CD4-positive, alpha-beta T cell treated with Interleukin-17A for 1 hour (primary cell): ENCODE results near the gene PLPP6.

Experiments used
- DNase-seq: peaks from one replicate; pipeline ENCODE4 v3.0.0-alpha.2; 2020

The PLPP6 gene

DNA sequence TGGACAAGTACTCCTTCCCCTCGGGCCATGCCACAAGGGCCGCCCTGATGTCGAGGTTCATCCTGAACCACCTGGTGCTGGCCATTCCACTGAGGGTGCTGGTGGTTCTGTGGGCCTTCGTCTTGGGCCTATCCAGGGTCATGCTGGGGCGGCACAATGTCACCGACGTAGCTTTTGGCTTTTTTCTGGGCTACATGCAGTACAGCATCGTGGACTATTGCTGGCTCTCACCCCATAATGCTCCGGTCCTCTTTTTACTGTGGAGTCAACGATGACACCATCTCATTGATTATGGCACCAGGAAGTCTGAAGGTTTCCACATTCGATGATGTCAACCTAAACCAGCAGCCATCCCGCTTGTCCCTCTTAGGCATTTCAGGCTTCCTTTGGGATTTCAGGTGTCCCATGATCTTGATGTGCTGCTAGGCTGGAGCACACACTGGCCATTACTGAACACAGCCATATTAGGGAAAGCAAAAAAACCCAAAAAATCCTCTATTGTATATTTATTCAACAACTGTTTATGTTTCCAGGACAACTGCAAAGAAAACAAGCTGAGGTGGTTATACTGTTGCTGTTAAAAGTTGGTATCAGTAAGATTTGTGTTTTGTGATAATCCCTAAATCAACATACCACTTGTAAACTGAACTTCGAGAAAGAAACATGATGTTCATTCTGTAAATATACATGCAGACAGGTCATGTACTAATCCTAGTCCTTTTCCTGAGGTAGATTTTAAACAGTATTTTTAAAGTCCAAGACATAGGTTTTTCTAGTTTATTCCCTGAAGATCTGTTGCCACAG is 1.1 kb downstream of the PLPP6 start:
- peak; percentile 42 for DNase-seq

DNA sequence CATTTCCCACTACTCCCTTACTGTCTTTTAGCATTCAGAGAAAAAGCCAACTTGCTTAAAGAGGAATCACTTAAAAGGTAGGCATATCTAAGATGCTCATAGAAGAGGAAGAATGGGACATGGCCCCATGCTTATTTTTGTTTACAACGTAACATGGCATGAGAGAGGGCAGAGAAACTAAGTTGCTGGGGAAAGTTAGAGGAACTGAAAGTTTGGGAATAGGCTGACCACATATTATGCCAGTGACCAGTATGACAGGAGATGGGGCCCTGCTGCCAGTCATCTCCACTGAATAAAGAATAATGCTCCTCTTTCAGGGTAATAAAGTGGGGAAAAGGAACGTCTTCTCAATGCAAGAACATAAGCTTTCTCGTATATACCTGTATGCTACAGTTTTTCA is 1.9 kb downstream of the PLPP6 start:
- no peak for DNase-seq

DNA sequence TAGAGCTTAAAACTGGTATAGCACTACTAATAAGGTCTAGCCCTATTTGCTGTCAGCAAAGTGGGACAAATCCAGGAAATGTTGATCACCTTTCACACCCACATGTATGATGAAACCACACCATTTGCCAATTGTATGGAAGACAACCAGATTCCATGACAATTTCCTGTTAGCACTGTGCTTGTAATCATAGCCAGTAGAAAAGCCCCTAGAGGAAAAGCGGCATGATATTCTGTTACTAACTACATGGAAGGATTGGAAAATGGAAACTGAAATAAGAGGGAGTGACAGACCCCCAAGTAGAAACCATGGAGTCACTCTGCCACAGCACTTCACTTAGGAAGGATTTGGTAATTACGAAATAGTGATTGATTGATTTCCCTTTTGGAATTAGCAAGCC is 3.3 kb downstream of the PLPP6 start:
- DNase-seq: no peak

DNA sequence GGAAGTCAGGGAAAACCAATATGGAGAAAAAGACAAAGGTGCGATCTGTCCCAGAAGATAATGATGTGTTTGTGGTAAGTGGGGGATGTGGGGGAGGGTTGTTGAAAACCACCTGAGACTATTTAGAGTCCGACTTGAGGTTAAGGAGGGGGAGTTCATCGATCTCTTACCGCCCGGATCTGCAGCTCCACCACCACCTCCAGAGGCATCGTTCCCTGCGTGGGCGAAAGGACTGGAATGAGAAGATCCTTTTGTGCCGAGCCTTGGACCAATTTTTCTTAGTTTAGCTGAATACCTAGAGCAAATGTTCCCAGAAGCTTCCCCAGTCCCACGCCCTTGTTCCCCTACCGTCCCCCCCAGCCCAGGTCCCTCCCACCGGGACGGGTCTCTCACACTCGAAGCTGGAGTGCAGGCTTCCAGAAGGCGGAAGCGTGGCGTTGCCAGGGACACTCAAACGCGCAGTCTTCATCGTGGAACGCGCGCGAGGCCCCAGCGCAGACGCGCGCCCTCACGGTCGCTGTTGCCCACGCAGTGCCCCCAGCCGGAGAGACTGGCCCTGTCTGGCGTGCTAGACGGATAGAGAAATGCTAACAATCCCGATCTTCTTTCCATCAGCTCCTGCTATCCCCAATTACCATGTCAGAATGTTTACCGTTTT is 4.1 kb downstream of the PLPP6 start, which contains the start of gene SPATA6L:
TSS of gene SPATA6L (minus strand) at position 439 of the 658 bp plus-strand sequence. CDS start at position 209, 230 bp downstream.
- DNase-seq: peak; percentile 46

DNA sequence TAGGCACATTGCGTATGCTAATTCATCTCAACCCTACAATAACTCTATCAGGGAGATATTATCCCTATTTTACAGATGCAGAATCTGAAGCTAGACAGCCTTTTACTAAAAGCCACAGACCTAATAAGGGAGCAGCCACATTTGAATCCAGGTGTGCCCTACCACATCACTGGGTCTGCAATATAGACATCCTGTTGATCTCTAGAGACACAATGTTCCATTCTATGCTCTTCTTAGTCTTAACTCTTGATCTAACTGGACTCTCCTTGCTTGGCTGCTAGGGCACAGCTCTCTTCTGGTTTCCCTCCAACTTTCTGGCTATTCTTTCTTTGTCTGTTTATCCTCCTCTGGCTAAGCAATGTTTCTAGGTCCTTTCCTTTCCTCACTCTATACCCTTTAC is 5.6 kb downstream of the PLPP6 start:
- DNase-seq: peak; percentile 36

DNA sequence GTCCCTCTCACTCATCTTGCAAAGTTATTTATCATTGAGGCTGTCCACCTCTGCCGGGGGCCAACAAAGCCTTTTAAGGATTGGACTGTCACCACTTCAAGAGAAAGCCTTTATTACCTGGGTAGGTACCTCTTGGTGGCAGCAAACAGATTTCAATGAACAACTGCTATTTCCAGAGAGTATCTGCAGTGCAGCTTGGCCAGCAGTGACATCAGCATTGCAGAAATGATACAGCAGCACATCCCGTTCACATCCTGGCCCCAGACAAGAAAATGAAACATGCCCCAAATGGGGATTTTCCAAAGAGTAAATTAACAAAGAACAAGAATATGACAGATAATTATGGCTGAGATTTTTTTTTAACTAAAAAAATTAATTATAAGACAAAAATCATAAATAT is 6.5 kb downstream of the PLPP6 start:
- DNase-seq: no peak

DNA sequence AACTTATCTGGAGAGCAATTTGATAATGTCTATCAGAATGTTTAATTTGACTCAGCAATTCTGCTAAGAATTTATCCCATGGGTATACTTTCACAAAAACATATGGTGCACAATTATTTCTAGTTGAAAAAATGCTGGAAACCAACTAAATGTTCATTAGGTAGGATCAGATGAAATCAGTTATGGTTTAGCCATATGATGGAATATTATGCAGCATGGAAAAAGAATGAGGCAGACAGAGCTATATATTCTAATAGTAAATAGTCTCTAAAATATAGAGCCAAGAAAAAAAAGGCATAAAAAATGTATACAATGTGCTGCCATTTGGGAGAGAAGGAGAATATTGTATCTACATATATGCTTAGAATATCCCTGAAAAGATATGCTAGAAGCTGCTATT is 7.8 kb downstream of the PLPP6 start:
- DNase-seq: no peak

DNA sequence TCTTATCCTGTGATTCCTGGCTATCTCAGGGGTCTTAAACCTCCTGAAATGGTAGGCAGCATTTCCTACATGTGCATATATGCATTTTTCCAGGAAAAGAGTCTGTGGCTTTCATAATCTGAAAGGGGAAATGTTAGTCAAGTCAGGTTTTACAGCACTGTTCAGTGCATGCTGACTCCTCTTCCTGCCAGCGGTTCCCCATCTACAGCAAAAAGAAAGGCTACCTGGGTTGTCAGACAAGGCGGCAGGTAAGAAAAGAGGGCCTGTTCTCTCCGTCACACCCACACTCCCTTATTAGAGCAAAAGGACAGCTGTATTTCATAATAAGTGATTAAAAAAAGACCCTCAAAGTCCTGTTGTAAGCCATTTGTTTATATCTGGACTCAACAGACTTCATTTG is 8.5 kb downstream of the PLPP6 start:
- no peak for DNase-seq

DNA sequence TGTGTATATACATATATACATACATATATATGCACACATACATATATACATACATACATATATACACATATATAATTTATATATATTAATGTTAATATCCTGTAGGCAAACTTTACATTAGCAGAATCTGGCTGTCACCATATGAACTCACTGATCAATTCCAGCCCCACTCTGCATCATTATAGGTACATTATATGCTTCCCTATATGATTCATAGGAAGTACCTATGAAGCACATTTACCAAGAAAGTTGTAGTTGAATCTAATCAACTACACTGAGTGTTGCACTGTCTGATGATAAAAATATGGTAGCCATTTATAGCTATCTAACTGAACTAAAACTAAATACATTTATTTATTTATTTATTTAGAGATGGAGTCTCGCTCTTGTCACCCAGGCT is 9.6 kb downstream of the PLPP6 start:
- no peak for DNase-seq

DNA sequence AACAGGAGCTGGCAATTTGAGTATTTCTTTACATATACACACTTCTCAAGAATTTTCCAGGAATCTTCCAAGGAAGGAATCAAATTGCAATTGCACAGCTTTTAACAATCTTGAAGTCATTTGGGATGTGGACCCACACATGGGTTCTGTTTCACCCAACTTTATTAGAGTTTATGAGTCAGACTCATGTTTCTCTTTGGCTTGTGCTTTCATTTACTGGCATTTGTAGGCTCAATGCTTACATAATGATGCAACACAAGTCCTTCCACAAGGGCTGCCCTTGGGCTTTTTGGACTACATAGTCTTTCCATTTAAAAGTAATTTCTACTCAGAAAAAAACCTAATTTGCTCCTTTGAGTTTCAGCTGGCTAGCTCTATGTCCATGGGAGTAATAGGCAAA is 12.7 kb downstream of the PLPP6 start:
- no peak for DNase-seq

DNA sequence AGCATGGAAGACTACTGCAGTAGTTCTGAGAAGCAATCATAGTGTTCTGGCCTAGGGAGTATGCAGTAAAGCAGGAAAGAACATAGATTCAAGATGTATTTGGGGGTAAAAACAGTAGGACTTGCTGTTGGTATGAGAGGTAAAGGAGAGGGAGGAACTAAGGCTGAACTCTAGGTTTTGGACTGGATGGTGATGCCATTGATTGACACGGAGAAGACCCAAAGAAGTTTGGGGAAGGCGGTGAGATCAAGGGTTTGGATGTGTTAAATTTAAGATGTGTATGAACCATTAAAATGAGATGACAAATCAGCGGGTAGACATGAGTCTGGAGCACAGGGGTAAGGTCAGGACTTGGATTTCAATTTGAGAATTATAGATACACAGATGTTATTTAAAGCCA is 15.3 kb downstream of the PLPP6 start:
- DNase-seq: no peak

DNA sequence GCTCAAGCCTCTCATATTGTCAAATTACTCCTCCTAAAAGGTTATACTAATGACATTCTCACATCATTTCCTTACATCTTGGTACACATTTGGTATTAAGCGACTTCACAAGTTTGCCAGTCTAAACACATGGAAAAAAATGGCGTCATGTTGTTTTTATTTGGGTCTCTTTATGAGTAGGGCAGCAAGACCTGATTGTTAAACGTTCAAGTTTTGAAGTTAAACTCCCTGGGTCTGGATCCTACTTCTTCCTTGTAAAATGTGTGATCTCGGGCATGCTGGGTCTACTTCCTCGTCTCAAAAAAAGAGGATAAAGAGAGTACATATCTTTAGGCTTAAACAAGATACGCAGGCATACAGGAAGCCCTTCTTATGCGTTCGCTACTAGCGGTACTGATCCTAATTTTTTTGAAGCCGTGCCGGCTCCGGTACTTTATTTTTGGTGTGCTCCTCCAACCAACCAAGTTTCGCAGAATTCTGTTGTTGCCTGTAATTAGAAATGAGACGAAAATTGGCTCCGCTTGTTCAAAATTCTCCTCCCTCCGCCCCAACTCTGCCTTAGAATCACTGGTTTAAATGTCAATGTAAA is 16.7 kb downstream of the PLPP6 start:
- no peak for DNase-seq

DNA sequence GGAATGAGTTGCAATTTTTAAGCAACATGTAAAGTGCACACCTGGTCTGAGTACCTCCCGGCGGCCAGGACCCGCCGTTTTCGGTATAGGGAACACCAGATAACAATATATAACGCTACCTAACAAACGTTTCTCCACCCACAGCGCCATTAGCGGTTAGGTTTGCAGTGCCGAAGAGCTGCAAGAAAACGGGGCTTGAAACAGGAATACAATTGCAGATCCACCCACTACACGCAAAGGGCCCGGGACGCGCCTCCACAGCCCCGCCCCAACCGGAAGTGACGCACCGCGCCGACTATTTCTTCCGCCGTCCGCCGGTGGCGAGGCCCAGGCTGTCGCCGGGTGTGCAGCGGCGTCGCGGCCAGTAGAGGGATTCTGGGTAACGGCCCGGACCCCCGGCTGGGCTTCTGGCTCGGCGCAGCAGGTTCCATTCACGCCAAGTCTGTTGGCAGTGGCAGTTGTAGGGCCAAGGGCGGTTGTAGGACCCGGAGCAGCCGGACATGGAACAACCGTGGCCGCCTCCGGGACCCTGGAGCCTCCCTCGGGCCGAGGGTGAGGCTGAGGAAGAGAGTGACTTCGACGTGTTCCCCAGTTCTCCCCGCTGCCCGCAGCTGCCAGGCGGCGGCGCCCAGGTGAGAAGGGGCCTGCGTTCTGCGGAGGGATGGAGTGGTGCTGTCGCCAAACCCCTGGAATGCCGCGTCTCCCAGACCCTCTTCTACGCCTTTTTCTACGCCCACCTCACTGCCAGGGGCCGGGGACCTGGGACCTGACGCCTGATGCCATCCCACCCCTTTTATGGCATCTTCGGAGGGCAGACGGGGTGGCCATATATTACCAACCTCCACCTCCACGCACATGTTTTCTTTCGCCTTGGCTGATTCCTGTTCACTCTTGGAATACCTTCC is 17.4 kb downstream of the PLPP6 start, which contains the start of gene CDC37L1:
TSS of gene CDC37L1 (plus strand) at position 302 of the 905 bp plus-strand sequence. CDS start at position 501, 199 bp downstream.
- DNase-seq: peak; percentile 98

DNA sequence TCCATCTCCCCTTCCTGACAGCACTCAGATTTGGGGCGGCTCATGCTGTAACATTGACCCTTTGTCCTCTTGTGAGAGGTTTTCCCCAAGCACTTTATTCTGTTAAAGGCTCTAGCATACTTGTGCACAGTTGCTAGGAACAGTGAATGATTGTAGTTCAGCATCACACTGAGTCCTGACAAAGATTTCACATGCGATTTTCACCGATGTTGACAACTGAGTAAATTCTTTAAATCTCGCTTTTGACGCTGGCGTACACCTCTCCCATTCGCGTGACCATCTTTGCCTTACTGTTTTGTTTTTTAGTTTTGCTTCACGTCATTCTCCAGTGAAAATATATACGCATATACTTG is 18.1 kb downstream of the PLPP6 start:
- peak; percentile 18 for DNase-seq

DNA sequence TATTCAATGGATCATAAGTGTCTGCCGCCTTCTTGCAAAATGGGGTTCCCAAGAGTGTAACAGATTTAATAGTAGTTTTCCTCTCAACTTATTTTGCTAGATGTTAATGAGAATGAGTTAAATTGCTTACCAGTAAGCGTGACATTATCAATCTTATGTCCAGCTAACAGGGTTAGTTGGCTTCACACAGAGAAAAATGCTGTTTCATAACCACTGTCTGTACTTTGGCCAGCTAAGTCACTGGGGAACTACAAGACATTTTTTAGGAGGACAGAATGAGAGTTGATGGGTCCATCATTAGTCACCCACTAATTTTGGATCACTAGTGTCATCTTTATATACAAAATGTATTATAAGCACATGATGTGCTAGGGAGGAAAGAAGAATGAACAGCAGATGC is 18.7 kb downstream of the PLPP6 start:
- DNase-seq: no peak

DNA sequence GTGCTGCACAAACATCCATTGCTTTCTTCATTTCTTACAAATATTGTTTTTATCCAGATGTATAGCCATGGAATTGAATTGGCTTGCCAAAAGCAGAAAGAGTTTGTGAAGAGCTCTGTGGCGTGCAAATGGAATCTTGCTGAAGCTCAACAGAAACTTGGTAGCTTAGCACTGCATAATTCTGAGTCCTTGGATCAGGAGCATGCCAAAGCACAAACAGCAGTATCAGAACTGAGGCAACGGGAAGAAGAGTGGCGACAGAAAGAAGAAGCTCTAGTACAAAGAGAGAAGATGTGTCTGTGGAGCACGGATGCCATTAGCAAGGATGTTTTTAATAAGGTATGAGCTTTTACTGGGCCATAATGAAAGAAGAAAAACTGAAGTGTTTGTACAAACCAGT is 22.7 kb downstream of the PLPP6 start:
- no peak for DNase-seq

DNA sequence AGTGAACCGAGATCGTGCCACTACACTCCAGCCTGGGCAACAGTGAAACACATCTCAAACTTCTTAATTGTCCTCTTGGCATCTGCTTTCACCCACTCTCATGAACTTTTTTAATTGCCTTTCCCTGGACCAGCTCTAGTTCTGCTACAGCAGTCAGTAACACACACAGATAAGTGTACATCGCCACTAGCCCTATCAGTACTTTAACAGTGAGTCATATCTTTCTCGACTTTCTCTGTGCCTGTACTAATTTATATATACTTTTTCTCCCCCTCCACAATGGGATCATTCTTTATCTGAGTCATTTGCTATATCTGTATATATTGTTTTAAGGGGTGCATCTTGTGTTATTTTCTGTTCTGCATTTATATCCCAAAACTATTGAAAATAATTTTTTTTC is 24.0 kb downstream of the PLPP6 start:
- no peak for DNase-seq

DNA sequence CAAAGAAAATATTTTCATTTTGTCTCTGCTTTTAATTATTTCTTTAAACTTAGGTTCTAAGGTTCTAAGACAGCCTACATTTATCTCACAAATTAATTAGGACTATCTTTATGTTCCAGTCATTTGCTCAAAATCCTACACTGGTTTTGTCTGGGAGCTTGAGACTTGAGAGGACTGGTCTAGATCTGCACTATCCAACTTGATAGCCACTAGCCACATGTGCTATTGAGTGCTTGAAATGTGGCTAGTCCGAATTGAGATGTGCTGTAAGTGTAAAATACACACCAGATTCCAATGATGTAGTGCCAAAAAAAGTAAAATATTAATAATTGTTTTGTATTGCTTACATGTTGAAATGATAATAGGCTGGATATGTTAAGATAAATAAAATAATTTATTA is 24.5 kb downstream of the PLPP6 start:
- no peak for DNase-seq

DNA sequence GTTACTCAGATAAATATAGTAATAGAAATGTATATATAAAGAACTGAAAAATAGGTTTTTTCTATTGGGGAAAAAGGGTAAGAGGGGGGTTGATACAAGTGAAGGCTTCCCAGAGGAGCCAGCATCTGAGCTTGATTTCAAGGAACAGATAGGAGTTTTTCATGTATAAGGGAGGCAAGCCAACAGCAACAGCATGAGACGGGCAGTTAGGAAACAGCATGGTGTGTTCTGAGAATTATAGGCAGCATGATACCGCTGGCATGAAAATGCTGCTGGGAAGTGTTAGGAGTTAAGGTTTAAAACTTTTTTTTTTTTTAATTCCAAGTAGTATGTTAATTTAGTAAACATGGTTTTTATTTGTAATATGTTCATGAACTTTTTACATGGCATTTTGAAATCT is 26.9 kb downstream of the PLPP6 start:
- DNase-seq: no peak

DNA sequence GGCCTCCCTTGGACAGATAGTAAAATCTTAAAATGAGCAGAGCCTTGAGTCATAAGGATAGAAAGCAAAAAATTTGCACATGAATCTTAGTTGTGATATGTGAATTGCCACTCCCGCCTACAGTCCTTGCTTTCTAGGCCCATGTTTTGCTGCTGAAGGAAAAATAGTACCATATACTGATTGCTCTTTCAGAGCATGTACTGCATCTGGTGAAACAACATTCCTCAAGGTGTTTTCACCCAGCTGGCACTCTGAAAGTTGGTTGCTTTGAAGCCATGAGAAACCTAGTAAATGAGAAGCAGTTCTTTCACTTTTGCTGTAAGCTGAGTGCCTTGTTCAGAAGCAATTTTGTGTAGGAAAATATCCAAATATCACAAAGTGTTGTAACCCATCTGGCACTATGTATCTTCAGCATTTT is 27.6 kb downstream of the PLPP6 start:
- no peak for DNase-seq

DNA sequence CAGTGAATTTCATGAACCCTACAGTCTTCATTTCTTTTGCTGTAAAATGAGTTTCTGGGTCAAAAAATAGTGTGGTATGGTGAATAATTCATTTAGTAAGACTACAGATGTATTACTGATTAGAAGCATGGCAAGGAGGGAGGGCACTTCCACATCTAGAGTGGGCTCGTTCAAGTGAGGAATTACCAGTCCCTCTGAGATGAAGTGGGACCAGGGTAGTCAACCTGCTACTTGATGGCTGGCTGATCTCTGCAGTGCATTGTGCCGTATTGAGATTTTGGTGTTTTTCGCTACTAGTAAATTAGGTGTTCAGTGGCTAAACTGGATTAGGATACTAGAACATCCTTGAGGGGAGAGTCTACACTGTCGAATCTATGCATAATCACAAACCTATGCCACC is 28.1 kb downstream of the PLPP6 start:
- no peak for DNase-seq

DNA sequence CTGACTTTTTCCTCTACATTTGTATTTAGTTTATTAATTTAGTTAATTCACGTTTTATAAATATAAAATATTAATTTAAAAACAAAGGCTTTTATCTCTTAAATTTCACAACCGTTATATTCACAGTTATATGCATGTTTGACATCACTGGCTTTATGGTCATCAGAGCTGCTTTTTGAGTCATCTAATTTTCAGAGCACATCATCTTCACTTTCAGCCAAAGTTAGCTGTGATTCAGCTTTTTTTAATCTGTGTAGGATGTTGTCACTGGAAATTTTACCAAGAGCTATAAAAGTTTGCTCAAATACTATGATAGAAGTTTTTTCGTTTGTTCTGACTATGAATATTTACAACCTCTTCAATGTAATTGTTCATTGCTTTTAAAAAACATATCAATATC is 29.7 kb downstream of the PLPP6 start:
- no peak for DNase-seq

DNA sequence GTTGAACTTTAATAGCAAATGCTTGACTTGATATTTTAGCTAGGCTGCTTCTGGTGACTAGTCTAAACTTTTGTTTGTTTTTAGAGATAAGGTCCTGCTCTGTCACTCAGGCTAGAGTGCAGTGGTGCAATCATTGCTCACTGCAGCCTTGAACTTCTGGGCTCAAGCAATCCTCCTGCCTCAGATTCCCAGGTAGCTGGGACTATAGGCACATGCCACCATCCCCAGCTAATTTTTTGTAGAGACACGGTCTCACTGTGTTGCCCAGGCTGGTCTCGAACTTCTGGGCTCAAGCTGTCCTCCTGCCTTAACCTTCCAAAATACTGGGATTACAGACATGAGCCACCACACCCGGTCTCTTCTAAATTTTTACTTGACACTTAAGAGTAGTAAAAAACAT is 38.0 kb downstream of the PLPP6 start:
- DNase-seq: no peak
